ENCODE data around the gene PLA2G3.

DNA sequence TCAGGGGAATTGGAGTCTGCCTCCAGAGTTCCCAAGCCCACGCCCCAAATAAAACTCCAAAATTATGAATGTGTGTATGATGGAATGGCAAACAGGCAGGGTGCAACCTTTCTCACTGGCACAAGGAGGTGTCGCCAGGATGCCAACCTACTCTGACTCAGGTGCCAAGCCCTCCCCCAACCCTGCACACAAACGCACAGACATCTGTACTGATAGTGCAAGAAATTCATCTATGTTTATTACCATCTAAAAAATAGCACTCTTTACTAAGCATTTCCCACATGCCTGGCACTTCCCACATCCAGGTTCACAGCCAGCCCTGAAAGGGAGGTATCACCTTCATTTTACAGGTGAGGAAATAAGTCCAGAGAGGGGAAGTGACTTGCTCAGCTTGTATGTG, 1.2 kb downstream of the PLA2G3 start:
- TF ChIP-seq POLR2A (IDR thresholded peaks at IDR 0.05), result no peak
- TF ChIP-seq, protein P1, sequence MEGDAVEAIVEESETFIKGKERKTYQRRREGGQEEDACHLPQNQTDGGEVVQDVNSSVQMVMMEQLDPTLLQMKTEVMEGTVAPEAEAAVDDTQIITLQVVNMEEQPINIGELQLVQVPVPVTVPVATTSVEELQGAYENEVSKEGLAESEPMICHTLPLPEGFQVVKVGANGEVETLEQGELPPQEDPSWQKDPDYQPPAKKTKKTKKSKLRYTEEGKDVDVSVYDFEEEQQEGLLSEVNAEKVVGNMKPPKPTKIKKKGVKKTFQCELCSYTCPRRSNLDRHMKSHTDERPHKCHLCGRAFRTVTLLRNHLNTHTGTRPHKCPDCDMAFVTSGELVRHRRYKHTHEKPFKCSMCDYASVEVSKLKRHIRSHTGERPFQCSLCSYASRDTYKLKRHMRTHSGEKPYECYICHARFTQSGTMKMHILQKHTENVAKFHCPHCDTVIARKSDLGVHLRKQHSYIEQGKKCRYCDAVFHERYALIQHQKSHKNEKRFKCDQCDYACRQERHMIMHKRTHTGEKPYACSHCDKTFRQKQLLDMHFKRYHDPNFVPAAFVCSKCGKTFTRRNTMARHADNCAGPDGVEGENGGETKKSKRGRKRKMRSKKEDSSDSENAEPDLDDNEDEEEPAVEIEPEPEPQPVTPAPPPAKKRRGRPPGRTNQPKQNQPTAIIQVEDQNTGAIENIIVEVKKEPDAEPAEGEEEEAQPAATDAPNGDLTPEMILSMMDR (IDR thresholded peaks at IDR 0.05), result no peak
